Stimulated activated CD4-positive, alpha-beta T cell treated with anti-CD3 and anti-CD28 coated beads, Interleukin-2, amount 100 ng/mL, for 24 hours (primary cell): ENCODE data around the gene TAL2.
A peak's percentile ranks its signal among the peaks of the same experiment; 100 is the strongest.

Experiments used
- DNase-seq, 2 donors: peaks; one replicate each; pipeline ENCODE4 v3.0.0-alpha.2; 2020

The TAL2 gene

DNA sequence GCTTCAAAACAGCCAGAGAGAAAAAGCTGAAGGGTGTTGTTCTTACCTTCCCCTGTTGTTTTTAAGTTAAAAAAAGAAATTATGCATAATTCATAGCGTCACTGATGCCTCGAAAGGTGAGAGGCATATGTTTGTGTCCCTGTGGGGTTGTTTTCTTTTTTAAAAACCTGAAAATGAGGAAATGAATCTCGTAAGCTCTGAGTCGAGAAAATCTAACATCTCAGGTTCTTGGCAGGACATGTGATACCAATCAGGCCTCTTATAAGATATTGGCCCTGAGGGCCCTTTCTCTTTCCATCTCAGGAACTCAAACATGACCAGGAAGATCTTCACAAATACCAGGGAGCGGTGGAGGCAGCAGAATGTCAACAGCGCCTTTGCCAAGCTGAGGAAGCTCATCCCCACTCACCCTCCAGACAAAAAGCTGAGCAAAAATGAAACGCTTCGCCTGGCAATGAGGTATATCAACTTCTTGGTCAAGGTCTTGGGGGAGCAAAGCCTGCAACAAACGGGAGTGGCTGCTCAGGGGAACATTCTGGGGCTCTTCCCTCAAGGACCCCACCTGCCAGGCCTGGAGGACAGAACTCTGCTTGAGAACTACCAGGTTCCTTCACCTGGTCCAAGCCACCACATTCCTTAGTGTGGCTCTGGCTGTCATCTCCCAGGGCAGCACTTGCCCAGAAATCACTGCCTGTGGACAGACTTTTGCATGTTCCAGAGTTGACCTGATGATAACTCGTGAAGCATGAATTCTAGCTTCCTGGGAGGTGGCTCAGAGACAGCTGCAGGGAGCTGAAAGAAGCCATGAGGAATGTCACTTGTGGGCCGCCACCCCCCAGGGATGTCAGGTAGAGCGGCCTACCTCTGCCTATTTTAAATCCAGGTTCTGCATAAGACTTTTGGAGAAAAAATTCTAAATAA, at the start of gene TAL2:
TSS of gene TAL2 (plus strand) at position 274 of the 921 bp plus-strand sequence. CDS start at position 314, 40 bp downstream.
- DNase-seq, result no peak

DNA sequence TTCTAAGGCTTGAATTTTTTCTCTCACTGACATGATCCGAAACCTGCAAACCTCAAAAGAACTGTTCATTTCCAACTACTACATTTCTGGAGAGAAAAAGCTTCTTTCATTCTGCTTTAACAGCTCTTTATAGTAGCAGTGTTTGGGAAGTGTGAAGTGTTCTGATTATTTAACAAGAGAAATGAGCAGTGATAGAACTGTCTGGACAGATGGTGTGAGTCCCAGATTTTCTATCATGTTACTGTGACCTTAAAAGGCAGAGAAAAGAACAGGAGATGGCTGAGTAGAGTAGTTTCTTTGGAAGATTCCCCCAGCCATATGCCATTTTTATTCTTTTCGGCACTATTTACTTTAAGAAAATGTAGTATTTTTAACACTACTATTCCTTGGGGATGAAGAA, 41.3 kb upstream of the TAL2 start:
- no peak for DNase-seq

DNA sequence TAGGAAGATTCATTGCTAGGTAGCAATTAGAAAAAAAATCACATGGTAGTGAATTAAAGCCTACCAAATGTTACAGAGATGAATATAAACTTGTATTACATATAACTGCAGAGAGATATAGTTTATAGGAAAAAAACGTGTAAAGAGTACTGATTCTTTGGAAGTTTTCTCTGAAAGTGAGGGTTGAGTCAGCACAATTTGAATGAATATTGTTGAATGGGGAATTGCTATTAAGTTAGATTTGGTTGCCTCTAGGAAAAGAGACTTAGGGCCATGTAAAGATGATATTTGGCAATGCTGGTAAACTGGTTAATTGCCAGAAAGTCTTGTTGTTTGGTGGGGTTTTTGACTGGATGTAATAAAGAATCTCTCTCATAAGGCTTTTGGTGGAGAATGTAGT, 37.2 kb upstream of the TAL2 start:
- DNase-seq, result no peak

DNA sequence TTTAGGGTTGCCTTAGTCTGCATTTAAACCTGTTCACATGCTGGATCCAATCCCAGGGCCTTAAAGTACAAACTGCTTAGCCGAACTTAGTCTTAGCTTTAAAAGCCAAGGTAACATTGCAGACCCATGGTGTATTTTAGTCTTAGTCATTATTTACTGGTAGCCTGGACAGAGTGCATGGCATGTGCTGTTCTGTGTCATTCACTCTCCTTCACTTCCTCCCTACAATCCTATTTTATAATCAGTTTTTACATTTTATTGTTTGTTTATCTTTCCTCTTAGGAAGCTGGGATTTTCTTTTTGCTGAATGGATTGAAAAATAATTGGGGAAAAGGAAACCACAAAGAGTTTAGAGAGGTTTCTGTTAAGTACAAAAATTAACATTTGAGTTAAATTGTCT, 29.4 kb upstream of the TAL2 start:
- DNase-seq, result no peak

DNA sequence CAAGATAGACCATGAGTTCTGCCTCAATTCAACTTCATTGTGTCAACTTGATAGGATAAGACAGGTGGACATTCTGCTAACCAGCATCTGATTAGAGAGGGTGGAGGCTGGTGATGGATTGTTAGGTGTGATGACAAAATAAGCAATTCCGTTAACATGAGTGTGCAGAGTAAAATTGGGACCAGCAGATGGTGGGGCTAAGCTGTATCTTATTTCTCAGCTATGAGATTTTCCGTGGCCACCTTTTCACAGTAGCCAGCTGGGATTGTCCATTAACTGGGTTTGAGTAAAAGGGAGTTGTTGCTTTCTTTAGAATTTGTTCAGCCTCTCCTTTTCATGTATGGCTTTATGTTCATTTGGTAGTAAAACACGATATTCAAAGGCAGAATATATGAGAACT, 28.8 kb upstream of the TAL2 start:
- no peak for DNase-seq

DNA sequence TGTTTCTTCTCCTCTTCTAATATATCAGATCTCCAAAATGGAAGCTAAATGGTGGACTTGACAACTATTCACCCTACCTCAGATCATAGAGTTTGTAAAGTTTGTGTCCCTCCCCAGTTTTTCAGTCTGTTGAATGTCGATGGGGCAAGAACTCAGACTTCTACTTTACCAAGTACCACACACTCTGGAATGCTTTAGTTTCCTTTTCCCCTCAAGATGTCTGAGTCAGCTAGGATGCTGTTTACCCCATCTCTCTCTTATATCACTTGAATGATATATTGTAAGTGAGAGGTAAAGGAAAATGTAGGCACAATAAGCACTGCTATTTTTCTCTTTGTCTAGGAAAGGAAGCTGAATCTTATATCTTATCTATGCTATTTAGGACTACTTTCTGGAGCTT, 25.9 kb upstream of the TAL2 start:
- DNase-seq, result no peak

DNA sequence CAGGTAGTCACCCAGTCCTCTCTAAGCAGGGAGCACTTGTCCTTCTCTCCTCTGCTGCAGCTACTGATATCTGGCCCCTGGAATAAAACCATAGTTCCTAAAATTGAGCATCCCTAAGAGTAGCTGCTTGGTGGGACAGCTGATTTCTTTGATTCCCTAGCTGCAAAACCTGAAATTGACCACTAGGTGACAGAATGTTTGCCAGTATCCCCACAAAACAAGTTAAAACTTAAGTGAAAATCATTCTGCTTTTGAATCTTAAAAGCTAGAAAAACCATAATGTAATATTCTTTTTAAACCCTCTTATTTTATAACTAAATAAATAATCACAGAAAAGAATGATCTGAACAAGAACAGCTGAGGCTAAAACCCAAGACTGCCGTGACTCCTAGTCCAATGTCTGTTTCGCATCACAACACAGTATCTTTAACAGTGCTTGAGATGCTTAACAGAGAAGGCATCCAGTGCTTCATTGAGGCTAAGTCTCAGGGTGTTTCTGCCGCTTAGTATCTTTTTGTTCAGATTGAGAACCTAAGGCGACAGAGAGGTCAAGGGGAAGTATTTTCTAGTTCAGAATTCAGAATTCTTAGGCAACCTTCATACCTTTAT, 24.4 kb upstream of the TAL2 start:
- no peak for DNase-seq

GRCh38 chr9:105639936-105640335, 22.3 kb upstream of the TAL2 start:
- DNase-seq, result no peak

GRCh38 chr9:105643795-105644194, 18.5 kb upstream of the TAL2 start:
- no peak for DNase-seq

- DNase-seq, result no peak
Observed at GRCh38 chr9:105646879-105647594, 15.2 kb upstream of the TAL2 start.

DNA sequence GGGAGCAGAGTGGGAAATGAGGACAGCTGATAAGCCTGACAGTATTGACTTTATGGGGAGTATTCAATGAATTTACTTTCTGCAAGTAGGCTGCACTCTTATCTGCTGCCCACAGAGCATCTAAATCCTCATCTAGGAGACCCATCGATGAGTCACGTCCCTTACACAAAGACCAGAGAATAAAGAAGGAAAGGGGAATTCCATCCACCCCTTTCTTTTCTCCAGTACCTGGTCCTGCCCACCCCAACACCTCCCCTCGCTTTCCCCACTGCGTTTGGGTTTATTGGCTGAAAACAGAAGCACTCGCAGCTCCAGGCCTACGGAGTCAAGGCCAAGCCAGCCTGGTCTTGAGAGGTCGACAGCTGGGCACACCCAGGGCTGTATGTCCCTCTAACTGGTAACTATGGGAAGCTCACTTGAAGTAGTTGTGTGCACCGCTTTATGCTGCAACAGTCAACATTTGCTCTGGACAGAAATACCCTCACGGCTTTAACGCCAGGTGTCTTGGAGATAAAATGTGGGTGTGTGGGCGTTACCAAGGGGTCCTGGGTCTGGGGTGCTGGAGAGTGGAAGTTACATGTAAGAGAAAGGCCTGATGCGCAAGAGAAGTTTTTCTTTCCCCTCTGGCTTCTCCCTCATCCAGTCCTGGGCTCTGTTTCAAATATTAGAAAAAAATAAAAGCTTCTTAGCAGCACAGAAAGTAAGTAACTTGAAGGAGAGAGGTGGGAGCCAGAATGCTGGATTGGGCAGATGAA, 14.5 kb upstream of the TAL2 start:
- no peak for DNase-seq

DNA sequence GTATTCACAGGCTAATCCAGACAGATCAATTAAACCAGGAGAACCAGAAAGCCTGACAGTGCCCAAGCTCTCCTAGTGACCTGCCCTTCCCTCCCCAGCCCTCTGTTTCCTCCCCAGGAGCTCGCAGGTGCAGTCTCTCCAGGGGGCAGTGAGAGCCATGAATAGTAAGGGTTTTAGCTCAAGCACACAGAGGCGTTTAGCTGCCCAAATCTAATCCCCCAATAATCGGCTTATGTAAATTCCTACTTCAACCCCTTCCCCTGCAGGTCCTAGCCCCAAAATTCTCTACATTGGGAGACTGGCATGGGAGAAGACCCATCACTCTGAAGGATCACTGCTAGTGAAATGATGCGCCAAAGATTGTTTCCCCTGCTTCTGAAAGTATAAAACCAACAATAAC, 10.5 kb upstream of the TAL2 start:
- no peak for DNase-seq

GRCh38 chr9:105656131-105656921, 5.9 kb upstream of the TAL2 start:
- peak in 1 of 2 donors; percentile 28 for DNase-seq

GRCh38 chr9:105658351-105658750, 3.9 kb upstream of the TAL2 start:
- DNase-seq, result no peak

DNA sequence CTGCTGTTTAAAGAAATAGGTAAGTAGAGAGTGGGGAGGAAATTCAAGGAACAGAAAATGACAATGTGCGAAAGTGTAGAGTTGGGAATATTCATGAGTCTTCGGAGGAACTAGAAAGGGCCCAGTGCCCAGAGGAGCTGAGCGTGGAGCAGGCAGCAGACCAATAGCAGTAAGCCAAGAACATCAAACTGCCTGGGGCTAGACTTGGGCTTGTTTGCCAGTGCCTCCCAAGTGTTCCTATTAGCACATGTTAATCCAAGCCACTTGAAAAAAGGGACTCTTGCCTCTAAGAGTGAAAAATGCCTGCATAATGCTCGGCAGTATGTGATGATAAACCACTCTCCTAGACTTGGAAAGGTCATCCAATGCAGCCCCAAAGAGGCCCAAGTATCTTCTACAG, 1.2 kb upstream of the TAL2 start:
- no peak for DNase-seq

- no peak for DNase-seq
Observed at GRCh38 chr9:105663914-105664313, 1.7 kb downstream of the TAL2 start.

DNA sequence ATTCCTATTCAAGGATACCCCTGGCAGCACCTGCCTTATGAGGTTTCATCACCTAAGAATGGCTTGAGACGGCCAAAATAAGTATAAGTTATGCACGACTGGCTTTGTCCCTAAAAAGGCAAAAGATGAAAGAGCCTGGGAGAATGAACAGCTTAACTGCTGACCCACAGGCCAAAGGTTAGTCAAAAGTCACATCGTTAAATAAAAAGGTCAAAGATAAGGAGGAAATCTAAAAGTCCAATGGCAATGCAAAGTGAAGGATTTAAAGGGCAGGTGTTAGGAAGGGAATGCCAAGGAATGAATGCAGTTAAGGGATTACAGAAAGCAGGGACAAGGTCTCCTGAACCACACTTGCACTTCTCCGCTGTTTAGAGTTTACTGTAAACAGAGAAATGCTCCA, 5.6 kb downstream of the TAL2 start:
- no peak for DNase-seq

DNA sequence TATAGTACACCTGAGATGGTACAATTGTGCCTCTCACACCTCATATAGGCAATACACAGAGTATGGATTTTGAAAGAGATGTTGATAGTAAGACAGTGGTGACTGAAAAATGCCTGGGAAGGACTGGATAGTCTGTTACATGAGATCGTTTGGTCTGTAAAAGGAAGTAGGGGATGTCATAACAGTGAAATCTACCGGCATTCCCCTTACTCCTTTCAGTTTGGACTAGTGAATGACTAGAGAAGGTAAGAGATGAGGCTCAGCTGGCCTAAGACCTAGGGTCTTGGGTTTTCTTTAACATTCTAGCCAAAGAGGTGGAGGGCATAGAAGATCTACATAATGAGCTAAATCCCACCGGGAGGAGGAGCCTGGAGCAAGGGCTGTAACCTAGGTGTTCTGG, 8.1 kb downstream of the TAL2 start:
- no peak for DNase-seq

- DNase-seq, result no peak
Observed at GRCh38 chr9:105670775-105671174, 8.5 kb downstream of the TAL2 start.

GRCh38 chr9:105672711-105673234, 10.5 kb downstream of the TAL2 start:
- DNase-seq, result no peak

DNA sequence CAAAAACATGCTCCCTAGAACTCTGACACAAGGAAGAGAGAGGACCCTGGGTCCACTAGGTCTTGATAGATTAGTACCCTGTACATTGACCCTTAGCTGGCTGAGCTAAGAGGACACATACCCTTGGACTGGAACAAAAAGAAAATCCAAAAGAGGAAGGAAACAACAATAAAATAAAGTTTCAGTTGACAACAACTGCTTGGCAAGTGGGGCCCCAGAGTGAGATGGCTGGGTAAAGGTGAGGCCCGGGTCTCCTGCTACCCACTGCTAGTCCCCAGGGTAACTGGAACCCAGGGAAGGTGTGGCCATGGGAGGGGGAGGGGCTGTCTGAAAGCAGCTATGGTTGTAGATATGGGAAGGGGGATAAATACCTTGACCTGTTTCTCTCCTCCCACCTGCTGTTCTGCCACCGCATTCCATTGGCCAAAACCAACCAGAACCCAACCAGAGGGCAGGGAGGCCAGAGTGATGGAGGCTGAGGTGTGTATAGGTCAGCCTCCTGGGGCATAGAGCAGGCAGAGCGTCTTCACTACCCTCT, 11.7 kb downstream of the TAL2 start:
- DNase-seq, result no peak
